Neural cell (in vitro differentiated cells): Measurements from ENCODE around the gene NTMT1.

ENCODE experiments used
- CTCF ChIP-seq: fragments of 450-650 bp; IDR thresholded peaks from 2 replicates; pipeline ENCODE4 v1.5.1; 2014; ENCODE audit warnings: antibody characterized with exemption, mild to moderate bottlenecking, moderate library complexity; ENCODE audit not compliant: poor library complexity, severe bottlenecking
- POLR2AphosphoS5 ChIP-seq: IDR thresholded peaks from 2 replicates; pipeline ENCODE4 v1.6.1; 2012

DNA sequence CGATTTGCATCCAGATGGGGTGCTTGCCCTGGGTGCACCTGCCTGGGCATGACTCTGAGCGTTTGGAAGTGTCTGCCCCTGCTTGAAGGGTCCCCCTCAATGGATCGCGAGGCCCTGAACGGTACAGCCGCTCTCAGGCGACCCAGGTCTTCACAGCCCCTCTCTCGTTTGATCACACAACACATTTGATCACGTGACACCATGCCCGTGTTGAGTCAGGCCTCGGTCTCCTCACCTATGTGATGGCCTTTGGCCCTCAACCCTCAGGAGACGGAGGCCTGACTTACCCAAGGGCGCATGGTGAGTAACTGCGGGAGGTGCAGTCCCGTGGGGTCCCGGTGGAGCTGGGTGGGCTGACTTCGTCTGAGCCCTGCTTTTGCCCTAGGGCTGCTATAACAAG lies 18.9 kb downstream of the NTMT1 start:
- TF ChIP-seq CTCF (no peak), POLR2AphosphoS5 (no peak)
